GM18508 (cell line): Measurements from ENCODE around the gene OR2F2.

Experiments used
- ATAC-seq: cut with Tn5 transposase; IDR thresholded peaks from one replicate; pipeline ENCODE4 v1.9.1; 2021; ENCODE audit warnings: moderate number of reproducible peaks; ENCODE audit not compliant: insufficient read depth, unreplicated experiment

OR2F2 gene

DNA sequence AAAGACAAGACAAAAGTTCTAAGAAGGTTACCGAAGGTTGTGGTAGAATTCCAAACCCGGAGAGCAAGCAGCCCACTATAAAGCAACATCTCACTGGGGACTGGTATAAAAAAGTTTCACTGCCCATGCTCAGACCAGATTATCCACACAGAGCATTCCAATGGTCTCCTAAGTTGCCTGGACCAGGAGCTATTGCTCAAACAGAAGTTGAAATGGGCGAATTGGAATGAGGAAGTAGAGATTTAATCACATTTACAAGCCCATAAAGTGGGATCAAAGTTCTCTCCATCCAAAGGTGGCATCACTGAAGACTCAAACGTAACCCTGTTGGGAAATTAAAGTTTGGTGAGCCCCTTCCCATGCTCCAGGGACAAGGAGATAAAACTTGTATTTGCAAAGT lies 39.4 kb downstream of the OR2F2 start:
- no peak for ATAC-seq

DNA sequence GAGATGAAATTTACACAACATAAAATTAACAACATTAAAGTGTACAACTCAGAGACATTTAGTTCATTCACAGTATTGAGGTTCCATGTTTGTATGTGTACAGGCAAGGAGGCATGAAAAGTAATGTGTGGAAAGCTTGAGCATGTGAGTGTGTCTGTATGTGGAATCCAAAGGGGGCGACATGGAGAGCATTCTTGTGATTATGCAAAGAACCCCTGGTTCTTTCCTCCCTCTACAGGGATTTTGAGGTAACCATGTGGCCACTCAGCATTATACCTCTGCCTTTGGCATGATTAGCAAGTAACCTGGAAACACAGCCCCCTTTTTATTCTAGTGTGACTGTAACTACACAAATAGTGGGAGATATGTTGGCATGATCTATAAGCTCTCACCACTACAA lies 40.6 kb downstream of the OR2F2 start:
- ATAC-seq: no peak

DNA sequence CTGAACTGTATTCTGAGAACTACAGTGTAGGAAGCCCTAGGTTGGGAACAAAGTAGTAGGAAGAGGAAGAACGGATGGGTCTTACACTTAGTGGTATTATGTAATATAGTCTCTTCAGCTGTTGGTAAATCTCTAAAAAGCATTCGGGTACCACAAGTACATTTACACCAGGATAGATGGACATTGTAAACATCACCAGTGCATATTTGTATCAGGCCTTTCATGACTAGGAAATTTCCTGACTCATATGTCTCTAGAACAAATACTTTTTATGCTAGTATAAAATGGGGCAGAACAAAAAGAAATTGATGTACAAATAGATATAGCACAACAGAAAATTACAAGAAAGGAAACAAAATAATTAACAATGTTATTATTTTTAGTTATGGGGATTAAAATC lies 43.6 kb downstream of the OR2F2 start:
- no peak for ATAC-seq

DNA sequence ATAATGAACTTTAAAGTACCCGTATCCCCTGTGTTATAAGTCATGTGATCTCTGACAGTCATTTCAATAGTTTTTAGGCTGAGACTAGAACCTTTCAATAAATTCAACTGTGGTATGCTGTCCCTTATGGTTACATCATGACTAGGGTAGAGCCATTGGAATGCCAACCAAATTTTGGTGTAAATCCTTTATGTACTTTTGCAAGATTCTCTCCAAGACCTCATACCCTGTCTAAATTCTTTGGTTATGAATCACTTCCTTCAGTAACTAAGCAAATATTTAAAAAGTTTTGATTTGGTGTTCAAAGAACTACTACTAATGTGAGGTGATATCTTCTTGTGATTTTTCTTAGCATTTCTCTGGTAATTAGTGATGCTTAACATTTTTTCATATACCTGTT lies 44.3 kb downstream of the OR2F2 start:
- ATAC-seq: no peak

DNA sequence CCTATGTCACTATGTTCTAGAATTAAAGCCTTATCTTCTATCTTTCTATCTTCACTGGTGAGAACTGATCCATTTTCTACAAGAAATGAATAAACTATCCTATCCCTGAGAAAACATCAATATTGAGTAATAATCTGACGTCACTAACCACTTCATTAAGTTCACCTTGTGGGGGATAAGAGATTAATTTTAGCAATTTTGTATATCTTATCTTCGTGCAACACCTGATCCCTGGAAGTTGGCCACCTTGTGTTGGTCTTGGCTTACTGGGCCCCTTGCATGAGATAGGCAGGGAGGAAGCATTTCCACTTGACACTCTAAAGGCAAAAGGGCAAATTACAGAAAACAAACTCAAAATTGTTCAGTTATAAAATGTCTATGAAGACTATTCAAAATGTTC lies 45.0 kb downstream of the OR2F2 start:
- no peak for ATAC-seq

DNA sequence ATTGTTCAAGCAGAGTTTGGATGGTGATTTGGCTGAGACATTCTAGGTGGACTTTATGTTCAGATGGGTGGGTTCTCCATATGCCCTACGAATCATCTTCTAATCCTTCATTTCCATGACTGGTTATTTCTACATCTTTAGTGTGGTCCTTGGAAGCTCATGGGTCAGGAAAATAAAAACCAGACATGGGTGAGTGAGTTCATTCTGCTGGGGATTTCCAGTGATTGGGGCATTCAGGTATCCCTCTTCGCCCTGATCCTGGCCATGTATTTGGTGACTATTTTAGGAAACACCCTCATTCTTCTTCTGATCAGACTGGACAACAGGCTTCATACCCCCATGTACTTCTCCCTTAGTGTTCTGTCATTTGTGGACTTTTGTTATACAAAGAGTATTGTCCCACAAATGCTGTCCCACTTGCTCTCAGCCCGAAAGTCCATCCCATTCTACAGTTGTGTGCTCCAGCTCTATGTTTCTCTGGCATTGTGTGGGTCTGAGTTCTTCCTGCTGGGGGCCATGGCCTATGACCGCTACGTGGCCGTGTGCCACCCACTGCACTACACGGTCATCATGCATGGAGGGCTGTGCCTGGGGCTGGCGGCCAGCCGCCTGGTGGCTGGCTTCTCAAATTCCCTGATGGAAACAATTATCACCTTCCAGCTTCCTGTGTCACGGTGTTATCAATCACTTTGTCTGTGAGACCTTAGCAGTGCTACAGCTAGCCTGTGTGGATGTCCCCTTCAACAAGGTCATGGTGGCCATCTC lies 45.9 kb downstream of the OR2F2 start:
- ATAC-seq: no peak

DNA sequence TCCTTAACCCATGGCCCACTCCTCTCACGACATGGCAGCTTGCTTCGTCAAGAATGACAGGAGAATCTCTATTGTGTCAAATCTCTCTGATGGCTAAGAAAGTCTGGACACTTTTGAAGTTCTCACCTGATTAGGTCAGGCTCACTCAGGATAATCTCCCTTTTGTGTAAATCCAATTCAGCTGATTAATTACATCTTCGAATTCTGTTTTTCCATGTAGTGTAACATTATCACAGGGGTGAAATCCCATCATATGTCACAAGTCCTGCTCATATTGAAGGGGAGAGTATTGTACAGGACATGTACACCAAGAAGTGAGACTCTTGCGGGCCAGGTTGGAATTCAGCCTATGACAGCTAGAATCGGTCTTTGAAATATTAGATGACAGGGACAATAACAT lies 48.9 kb downstream of the OR2F2 start:
- ATAC-seq: no peak
